Measurements from ENCODE around the gene TCTN2. TPM values are rescaled to one million over a fixed set of nuclear protein-coding genes. Genes with fewer than 3 reads are reported as not detected.

The TCTN2 gene
- total and polyA plus RNA-seq, 2 donors from 2014 or later = 12.5 to 31.6 TPM

DNA sequence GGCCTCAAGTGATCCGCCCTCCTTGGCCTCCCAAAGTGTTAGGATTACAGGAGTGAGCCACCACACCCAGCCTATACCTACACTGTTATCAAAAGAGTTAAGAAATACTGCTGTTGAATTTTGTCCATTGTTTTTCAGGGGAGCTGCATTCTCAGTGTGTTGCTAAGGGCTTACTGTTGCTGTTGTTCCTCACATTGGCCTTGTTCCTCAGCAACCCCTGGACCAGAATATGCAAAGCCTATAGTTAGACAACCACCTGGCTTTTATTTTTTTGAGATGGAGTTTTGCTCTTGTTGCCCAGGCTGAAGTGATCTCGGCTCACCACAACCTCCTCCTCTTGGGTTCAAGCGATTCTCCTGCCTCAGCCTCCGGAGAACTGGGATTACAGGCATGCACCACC, 36.6 kb downstream of the TCTN2 start:
- intact Hi-C loops (cut with DNase I) = no loop called here
- H3K9me3 ChIP-seq (ENCODE audit: control insufficient read depth in 2 of 3, insufficient read depth in 1 of 3, low read length in 3 of 3) = no peaks in the 10 kb centered on the region
- no peak overlapping the region for H3K9ac ChIP-seq (ENCODE audit: low read length in 3 of 3)
- FAIRE-seq = no peak
- H3K4me1 ChIP-seq (ENCODE audit: control insufficient read depth in 2 of 3, insufficient read depth in 2 of 3, low read depth in 1 of 3, low read length in 3 of 3) = peaks cover 0 to 3% (median 0%) of the 10 kb centered on the region in 3 donors
- no peak for DNase-seq
- H3K27ac ChIP-seq (ENCODE audit: low read depth in 2 of 2, low read length in 2 of 2) = no peak overlapping the region
- H3K4me3 ChIP-seq (ENCODE audit: low read length in 3 of 3) = no peak overlapping the region
- H3K36me3 ChIP-seq (ENCODE audit: control insufficient read depth in 2 of 3, insufficient read depth in 3 of 3, low read length in 3 of 3) = peaks cover 0 to 8% (median 5%) of the 10 kb centered on the region in 3 donors
- TF ChIP-seq, protein P1, sequence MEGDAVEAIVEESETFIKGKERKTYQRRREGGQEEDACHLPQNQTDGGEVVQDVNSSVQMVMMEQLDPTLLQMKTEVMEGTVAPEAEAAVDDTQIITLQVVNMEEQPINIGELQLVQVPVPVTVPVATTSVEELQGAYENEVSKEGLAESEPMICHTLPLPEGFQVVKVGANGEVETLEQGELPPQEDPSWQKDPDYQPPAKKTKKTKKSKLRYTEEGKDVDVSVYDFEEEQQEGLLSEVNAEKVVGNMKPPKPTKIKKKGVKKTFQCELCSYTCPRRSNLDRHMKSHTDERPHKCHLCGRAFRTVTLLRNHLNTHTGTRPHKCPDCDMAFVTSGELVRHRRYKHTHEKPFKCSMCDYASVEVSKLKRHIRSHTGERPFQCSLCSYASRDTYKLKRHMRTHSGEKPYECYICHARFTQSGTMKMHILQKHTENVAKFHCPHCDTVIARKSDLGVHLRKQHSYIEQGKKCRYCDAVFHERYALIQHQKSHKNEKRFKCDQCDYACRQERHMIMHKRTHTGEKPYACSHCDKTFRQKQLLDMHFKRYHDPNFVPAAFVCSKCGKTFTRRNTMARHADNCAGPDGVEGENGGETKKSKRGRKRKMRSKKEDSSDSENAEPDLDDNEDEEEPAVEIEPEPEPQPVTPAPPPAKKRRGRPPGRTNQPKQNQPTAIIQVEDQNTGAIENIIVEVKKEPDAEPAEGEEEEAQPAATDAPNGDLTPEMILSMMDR (IDR thresholded peaks at IDR 0.05; ENCODE audit: borderline replicate concordance, extremely low read depth, insufficient read depth) = no peak
- H3K27me3 ChIP-seq (ENCODE audit: control insufficient read depth, insufficient read depth, low read length) = no peaks in the 10 kb centered on the region

DNA sequence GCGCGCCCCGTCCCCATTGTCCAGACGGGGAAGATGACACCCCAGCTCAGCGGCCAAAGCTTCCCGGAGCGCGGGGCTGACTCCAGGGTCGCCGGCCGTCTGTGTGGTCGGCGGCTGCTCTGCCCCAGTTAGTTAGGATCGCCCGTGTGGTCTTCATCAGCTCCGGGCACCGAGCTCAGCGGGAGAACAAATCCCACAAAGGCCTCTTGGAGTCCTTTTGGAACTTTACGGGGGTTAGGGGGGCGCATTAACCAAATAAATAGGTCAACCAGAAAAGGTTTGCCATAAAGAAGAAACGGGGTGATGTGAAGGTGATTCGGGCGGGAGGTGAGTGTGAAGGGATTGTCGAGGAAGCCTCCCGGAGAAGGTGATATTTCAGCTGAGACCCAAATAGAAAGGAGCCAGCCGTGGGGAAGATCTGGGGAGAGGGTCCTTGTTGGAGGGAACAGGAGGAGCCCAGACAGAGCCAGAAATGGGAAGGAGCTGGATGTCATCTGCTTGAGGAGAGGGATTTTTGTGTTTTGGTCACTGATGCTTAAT, 41.9 kb downstream of the TCTN2 start:
- peaks cover 4 to 11% (median 5%) of the 10 kb centered on the region in 3 donors for H3K4me1 ChIP-seq (ENCODE audit: control insufficient read depth in 2 of 3, insufficient read depth in 2 of 3, low read depth in 1 of 3, low read length in 3 of 3)
- intact Hi-C loops (cut with DNase I) = no loop called here
- H3K9ac ChIP-seq (ENCODE audit: low read length in 3 of 3) = peak overlapping the region; percentile 11 to 75 (median 73)
- peak overlapping the region; percentile 60 to 89 (median 75) for H3K4me3 ChIP-seq (ENCODE audit: low read length in 3 of 3)
- DNase-seq = no peak
- no peaks in the 10 kb centered on the region for H3K36me3 ChIP-seq (ENCODE audit: control insufficient read depth in 2 of 3, insufficient read depth in 3 of 3, low read length in 3 of 3)
- no peak overlapping the region for H3K27ac ChIP-seq (ENCODE audit: low read depth in 2 of 2, low read length in 2 of 2)
- no peaks in the 10 kb centered on the region for H3K9me3 ChIP-seq (ENCODE audit: control insufficient read depth in 2 of 3, insufficient read depth in 1 of 3, low read length in 3 of 3)
- FAIRE-seq = no peak
- no peaks in the 10 kb centered on the region for H3K27me3 ChIP-seq (ENCODE audit: control insufficient read depth, insufficient read depth, low read length)
- TF ChIP-seq, protein P1 (IDR thresholded peaks at IDR 0.05; ENCODE audit: borderline replicate concordance, extremely low read depth, insufficient read depth) = no peak

DNA sequence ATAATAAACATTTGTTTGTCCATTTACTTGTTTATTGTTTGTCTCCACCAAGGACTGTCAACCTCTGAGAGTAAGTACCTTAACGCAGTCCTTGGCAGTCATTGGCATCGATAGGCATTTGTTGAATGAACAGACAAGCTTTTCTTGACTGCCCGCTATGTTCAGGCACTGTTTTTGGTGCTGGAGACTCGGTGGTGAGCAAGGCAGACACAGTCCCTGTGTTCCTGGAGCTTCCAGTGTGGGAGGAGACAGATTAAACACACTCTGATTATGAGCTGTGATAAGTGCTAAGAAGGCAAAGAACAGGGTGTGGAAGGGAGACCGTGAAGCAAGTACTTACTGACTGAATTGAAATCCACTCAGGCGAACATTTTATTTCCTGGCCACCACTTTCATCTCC, 42.5 kb downstream of the TCTN2 start:
- Histone ChIP-seq H3K4me1 (ENCODE audit: control insufficient read depth in 2 of 3, insufficient read depth in 2 of 3, low read depth in 1 of 3, low read length in 3 of 3) (peaks cover 4 to 11% (median 5%) of the 10 kb centered on the region in 3 donors), H3K36me3 (ENCODE audit: control insufficient read depth in 2 of 3, insufficient read depth in 3 of 3, low read length in 3 of 3) (no peaks in the 10 kb centered on the region), H3K4me3 (ENCODE audit: low read length in 3 of 3) (peak overlapping the region; percentile 60 to 89 (median 75)), H3K27me3 (ENCODE audit: control insufficient read depth, insufficient read depth, low read length) (no peaks in the 10 kb centered on the region), H3K27ac (ENCODE audit: low read depth in 2 of 2, low read length in 2 of 2) (no peak overlapping the region), H3K9me3 (ENCODE audit: control insufficient read depth in 2 of 3, insufficient read depth in 1 of 3, low read length in 3 of 3) (no peaks in the 10 kb centered on the region), H3K9ac (ENCODE audit: low read length in 3 of 3) (peak overlapping the region in 1 of 3 donors; percentile 75)
- FAIRE-seq (no peak), DNase-seq (peak in 1 of 5 donors; percentile 1)
- TF ChIP-seq, protein P1 (IDR thresholded peaks at IDR 0.05; ENCODE audit: borderline replicate concordance, extremely low read depth, insufficient read depth) = no peak
- intact Hi-C loops (cut with DNase I) = no loop called here

Data from kidney (tissue), 14 donors.